HCT116 (cell line): ENCODE measurements around the gene RBM33. TPM values are rescaled to one million over a fixed set of nuclear protein-coding genes. Genes with fewer than 3 reads are reported as not detected.

ENCODE experiments used
- ATAC-seq: fragments of 200-7000 bp; cut with Tn5 transposase; 2 replicates; pipeline ENCODE4 v1.9.1; 2020; ENCODE audit warnings: mild to moderate bottlenecking, moderate library complexity
- BruUV-seq: library from RNA; stranded (reverse); fragments of 400-500 nt; replicated peaks from 2 replicates; lab custom pipeline; 2021; lab: Mats Ljungman, UMichigan
- CTCF ChIA-PET: fragments of 300-600 bp; sonication (Branson Sonifier 250); formaldehyde crosslinking; loops from one replicate; lab custom pipeline; 2021; ENCODE audit warnings: antibody characterized with exemption; lab: Charles Lee
- POLR2A ChIA-PET: fragments of 300-600, 350-600 bp; sonication (Branson Sonifier 250); formaldehyde crosslinking; loops from one replicate; lab custom pipeline; 2021; ENCODE audit warnings: antibody characterized with exemption; lab: Charles Lee
- RAD21 ChIA-PET, 2 experiments: fragments of 300-600 bp; sonication (Branson Sonifier 250); formaldehyde crosslinking; loops; one replicate each; lab custom pipeline; 2023; ENCODE audit warnings: low total read pairs in 2 of 2; ENCODE audit not compliant: uncharacterized antibody in 2 of 2, unreplicated experiment in 2 of 2, low non-redundant PET in 1 of 2; lab: Charles Lee
- DNase-seq: peaks from one replicate; pipeline ENCODE4 v3.0.0-alpha.2; 2010; ENCODE audit warnings: low read depth, low spot score
- H2AFZ ChIP-seq: fragments of 200-600 bp; shearing (Covaris generic), sonication (generic); 2 replicates; pipeline ENCODE4 v1.6.1; 2017; ENCODE audit warnings: low read depth, mixed run types, mixed read lengths, antibody characterized with exemption, low read length; ENCODE audit not compliant: poor library complexity, severe bottlenecking
- H3K27ac ChIP-seq: 2 replicates; pipeline ENCODE4 v1.5.1; 2012; ENCODE audit warnings: low read depth, low read length
- H3K27me3 ChIP-seq: fragments of 200-600 bp; sonication (generic); 2 replicates; pipeline ENCODE4 v1.6.1; 2016; ENCODE audit warnings: mixed run types, low read length, mixed read lengths; ENCODE audit not compliant: insufficient read depth
- H3K36me3 ChIP-seq, 2 experiments: fragments of 200-500 bp in 1 of 2; fragments of 200-600 bp in 1 of 2; sonication (Bioruptor generic) in 1 of 2; sonication (generic) in 1 of 2; 2 replicates each; pipeline versions ENCODE4 v1.5.1 to v1.6.1; 2014 to 2016; ENCODE audit warnings: low read length in 2 of 2, inconsistent platforms in 1 of 2, mixed read lengths in 1 of 2, mixed run types in 1 of 2; ENCODE audit not compliant: insufficient read depth in 2 of 2, control insufficient read depth in 1 of 2
- H3K4me1 ChIP-seq, 2 experiments: fragments of 200-600 bp in 1 of 2; sonication (generic) in 1 of 2; 2 replicates each; pipeline versions ENCODE4 v1.5.1 to v1.6.1; 2012 to 2017; ENCODE audit warnings: low read length in 2 of 2, inconsistent platforms in 1 of 2, mild to moderate bottlenecking in 1 of 2, mixed read lengths in 1 of 2, mixed run types in 1 of 2, moderate library complexity in 1 of 2; ENCODE audit not compliant: insufficient read depth in 2 of 2, control insufficient read depth in 1 of 2
- H3K4me2 ChIP-seq: fragments of 200-600 bp; sonication (generic); 2 replicates; pipeline ENCODE4 v1.6.1; 2017; ENCODE audit warnings: mixed run types, low read length, mixed read lengths
- H3K4me3 ChIP-seq, 2 experiments: fragments of 200-600 bp in 1 of 2; sonication (generic) in 1 of 2; replicated peaks in 1 of 2; 2 replicates each; pipeline ENCODE4 v1.5.1; 2011 to 2016; ENCODE audit warnings: low read length in 2 of 2, control low read depth in 1 of 2, low read depth in 1 of 2, mild to moderate bottlenecking in 1 of 2, mixed read lengths in 1 of 2, mixed run types in 1 of 2
- H3K79me2 ChIP-seq: fragments of 200-600 bp; sonication (generic); 2 replicates; pipeline ENCODE4 v1.6.1; 2017; ENCODE audit warnings: mild to moderate bottlenecking, mixed run types, low read length, moderate library complexity, mixed read lengths; ENCODE audit not compliant: insufficient read depth
- H3K9ac ChIP-seq: fragments of 200-600 bp; sonication (generic); 2 replicates; pipeline ENCODE4 v1.6.1; 2016; ENCODE audit warnings: low read length, mixed read lengths
- H3K9me2 ChIP-seq: fragments of 200-600 bp; sonication (generic), shearing (Covaris generic); 2 replicates; pipeline ENCODE4 v1.6.1; 2017; ENCODE audit warnings: mixed run types, mild to moderate bottlenecking, moderate library complexity; ENCODE audit not compliant: insufficient read depth
- H3K9me3 ChIP-seq, 2 experiments: fragments of 200-500 bp in 1 of 2; fragments of 200-600 bp in 1 of 2; sonication (Bioruptor generic) in 1 of 2; sonication (generic) in 1 of 2; 2 replicates each; pipeline ENCODE4 v1.6.1; 2014 to 2017; ENCODE audit warnings: low read length in 2 of 2, mixed read lengths in 2 of 2, inconsistent platforms in 1 of 2, low read depth in 1 of 2, mild to moderate bottlenecking in 1 of 2, mixed run types in 1 of 2, moderate library complexity in 1 of 2; ENCODE audit not compliant: control insufficient read depth in 1 of 2, insufficient read depth in 1 of 2
- H4K20me1 ChIP-seq: fragments of 200-600 bp; sonication (generic), shearing (Covaris generic); 2 replicates; pipeline ENCODE4 v1.6.1; 2017; ENCODE audit warnings: mixed run types, mild to moderate bottlenecking, moderate library complexity; ENCODE audit not compliant: insufficient read depth
- EGR1 ChIP-seq: IDR thresholded peaks from 2 replicates; pipeline ENCODE4 v1.6.1; 2012; ENCODE audit warnings: low read depth
- POLR2A ChIP-seq: IDR thresholded peaks from 2 replicates; pipeline ENCODE4 v1.7.0; 2011; ENCODE audit warnings: borderline replicate concordance; ENCODE audit not compliant: insufficient read depth, insufficient read length; ENCODE audit errors: extremely low read depth
- POLR2AphosphoS5 ChIP-seq: IDR thresholded peaks from 2 replicates; pipeline ENCODE4 v1.6.1; 2011; ENCODE audit warnings: mild to moderate bottlenecking, low read depth, low read length, moderate library complexity
- RAD21 ChIP-seq: IDR thresholded peaks from 2 replicates; pipeline ENCODE4 v1.6.1; 2012; ENCODE audit warnings: low read depth, mild to moderate bottlenecking
- SIN3A ChIP-seq: IDR thresholded peaks from 2 replicates; pipeline ENCODE4 v1.6.1; 2012; ENCODE audit warnings: low read depth
- YY1 ChIP-seq: IDR thresholded peaks from 2 replicates; pipeline ENCODE4 v1.6.1; 2011; ENCODE audit warnings: low read length, low read depth, moderate library complexity, mild to moderate bottlenecking; ENCODE audit not compliant: insufficient replicate concordance; ENCODE audit errors: extremely low read depth
- ZFX ChIP-seq: fragments of 450-650 bp; IDR thresholded peaks from 2 replicates; pipeline ENCODE4 v1.6.1; 2017
- intact Hi-C: fragments of 100-400 bp; cut with micrococcal nuclease; formaldehyde crosslinking; loops from 2 replicates; pipeline ENCODE4 v1.10.0; 2022
- total RNA-seq: library from RNA; stranded (reverse); gene quantifications from one replicate; pipeline ENCODE4 v1.2.1, GENCODE V29; 2021; ENCODE audit not compliant: unreplicated experiment
- TF ChIP-seq, protein P1 (sequence below): IDR thresholded peaks from 2 replicates; pipeline ENCODE4 v1.6.1; 2012; ENCODE audit warnings: low read depth
- TF ChIP-seq, protein P2 (sequence below), 3 experiments: fragments of 200-600 bp in 1 of 3; sonication (generic) in 1 of 3; IDR thresholded peaks in 2 of 3; conservative IDR thresholded peaks in 1 of 3; 2 replicates each; pipeline ENCODE4 v1.5.1; 2012 to 2017; ENCODE audit warnings: low read depth in 2 of 3, low read length in 2 of 3, antibody characterized with exemption in 1 of 3, borderline replicate concordance in 1 of 3, control low read depth in 1 of 3, mild to moderate bottlenecking in 1 of 3, mixed read lengths in 1 of 3, mixed run types in 1 of 3, moderate library complexity in 1 of 3; ENCODE audit not compliant: insufficient read depth in 1 of 3
- TF ChIP-seq, protein P3 (sequence below): IDR thresholded peaks from 2 replicates; pipeline ENCODE4 v1.6.1; 2012

The RBM33 gene
- total RNA-seq, 1 experiment from 2014 or later = 64.3 TPM

DNA sequence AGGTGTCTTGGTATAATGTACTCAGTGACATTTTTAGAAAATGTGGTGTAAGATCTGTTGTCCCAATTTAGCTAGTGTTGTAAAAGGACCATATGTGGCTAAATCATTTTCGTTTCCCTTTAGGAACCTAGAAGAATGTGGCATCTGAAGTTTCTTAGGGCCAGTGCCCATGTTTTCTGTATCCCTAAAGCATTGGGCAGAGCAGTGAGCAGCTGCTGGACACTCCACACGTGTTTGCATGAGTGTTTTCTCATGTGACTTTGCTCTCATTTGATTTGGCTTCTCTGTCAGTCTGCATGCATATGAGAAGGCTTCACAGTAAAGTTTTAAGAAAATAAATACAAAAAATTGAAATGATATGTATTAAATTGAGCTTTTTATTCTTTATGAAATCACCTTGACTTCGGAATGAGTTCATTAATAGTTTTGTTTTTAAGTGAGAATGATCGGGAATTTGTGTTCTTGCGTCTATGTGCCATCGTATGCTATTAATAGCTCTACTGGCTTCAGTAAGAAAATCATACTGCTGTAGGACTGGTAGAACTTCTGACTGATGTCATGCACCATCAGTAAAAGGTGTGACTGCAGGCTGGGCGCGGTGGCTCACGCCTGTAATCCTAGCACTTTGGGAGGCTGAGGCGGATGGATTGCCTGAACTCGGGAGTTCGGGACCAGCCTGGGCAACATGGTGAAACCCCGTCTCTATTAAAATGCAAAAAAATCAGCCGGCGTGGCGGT is 61.3 kb downstream of the RBM33 start:
- peaks cover 22% of the 10 kb centered on the region for H3K79me2 ChIP-seq
- H3K4me1 ChIP-seq = peaks cover 0 to 5% of the 10 kb centered on the region in 2 experiments; a peak in 1 of 4 replicates
- H3K9me2 ChIP-seq = no peaks in the 10 kb centered on the region
- no peak overlapping the region for H3K9ac ChIP-seq
- CTCF ChIA-PET = interaction anchor here (1.3 kb wide), 1 partner anchor 107 kb away, joined by 3 read pairs; no protein-coding TSS in a partner anchor
- H3K36me3 ChIP-seq = peaks cover 15 to 32% of the 10 kb centered on the region in 2 experiments; a peak in 3 of 4 replicates
- POLR2A ChIA-PET = no interaction called here
- RAD21 ChIA-PET = no interaction called here
- intact Hi-C loops = no loop called here
- H3K27ac ChIP-seq = no peak overlapping the region
- no peak overlapping the region for H3K4me3 ChIP-seq
- no peak for TF ChIP-seq POLR2A
- TF ChIP-seq, protein P1, sequence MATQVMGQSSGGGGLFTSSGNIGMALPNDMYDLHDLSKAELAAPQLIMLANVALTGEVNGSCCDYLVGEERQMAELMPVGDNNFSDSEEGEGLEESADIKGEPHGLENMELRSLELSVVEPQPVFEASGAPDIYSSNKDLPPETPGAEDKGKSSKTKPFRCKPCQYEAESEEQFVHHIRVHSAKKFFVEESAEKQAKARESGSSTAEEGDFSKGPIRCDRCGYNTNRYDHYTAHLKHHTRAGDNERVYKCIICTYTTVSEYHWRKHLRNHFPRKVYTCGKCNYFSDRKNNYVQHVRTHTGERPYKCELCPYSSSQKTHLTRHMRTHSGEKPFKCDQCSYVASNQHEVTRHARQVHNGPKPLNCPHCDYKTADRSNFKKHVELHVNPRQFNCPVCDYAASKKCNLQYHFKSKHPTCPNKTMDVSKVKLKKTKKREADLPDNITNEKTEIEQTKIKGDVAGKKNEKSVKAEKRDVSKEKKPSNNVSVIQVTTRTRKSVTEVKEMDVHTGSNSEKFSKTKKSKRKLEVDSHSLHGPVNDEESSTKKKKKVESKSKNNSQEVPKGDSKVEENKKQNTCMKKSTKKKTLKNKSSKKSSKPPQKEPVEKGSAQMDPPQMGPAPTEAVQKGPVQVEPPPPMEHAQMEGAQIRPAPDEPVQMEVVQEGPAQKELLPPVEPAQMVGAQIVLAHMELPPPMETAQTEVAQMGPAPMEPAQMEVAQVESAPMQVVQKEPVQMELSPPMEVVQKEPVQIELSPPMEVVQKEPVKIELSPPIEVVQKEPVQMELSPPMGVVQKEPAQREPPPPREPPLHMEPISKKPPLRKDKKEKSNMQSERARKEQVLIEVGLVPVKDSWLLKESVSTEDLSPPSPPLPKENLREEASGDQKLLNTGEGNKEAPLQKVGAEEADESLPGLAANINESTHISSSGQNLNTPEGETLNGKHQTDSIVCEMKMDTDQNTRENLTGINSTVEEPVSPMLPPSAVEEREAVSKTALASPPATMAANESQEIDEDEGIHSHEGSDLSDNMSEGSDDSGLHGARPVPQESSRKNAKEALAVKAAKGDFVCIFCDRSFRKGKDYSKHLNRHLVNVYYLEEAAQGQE = no peak
- TF ChIP-seq, protein P2, sequence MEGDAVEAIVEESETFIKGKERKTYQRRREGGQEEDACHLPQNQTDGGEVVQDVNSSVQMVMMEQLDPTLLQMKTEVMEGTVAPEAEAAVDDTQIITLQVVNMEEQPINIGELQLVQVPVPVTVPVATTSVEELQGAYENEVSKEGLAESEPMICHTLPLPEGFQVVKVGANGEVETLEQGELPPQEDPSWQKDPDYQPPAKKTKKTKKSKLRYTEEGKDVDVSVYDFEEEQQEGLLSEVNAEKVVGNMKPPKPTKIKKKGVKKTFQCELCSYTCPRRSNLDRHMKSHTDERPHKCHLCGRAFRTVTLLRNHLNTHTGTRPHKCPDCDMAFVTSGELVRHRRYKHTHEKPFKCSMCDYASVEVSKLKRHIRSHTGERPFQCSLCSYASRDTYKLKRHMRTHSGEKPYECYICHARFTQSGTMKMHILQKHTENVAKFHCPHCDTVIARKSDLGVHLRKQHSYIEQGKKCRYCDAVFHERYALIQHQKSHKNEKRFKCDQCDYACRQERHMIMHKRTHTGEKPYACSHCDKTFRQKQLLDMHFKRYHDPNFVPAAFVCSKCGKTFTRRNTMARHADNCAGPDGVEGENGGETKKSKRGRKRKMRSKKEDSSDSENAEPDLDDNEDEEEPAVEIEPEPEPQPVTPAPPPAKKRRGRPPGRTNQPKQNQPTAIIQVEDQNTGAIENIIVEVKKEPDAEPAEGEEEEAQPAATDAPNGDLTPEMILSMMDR (IDR thresholded peaks at IDR 0.05 in 2 of 3, conservative IDR thresholded peaks at IDR 0.05 in 1 of 3; ENCODE audit: borderline replicate concordance in 1 of 3, insufficient read depth in 1 of 3, low read depth in 2 of 3, low read length in 2 of 3) = no peak
- no peak for TF ChIP-seq EGR1
- TF ChIP-seq RAD21 = no peak
- TF ChIP-seq, protein P3, sequence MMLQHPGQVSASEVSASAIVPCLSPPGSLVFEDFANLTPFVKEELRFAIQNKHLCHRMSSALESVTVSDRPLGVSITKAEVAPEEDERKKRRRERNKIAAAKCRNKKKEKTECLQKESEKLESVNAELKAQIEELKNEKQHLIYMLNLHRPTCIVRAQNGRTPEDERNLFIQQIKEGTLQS = no peak
- TF ChIP-seq YY1 = no peak
- TF ChIP-seq POLR2AphosphoS5 = no peak
- no peak for TF ChIP-seq SIN3A
- no peak for TF ChIP-seq ZFX
- TF ChIP-seq, all 23 proteins: peak for 0
- BruUV-seq = no TSS peak
- DNase-seq (no peak), ATAC-seq (no peak)
- H4K20me1 ChIP-seq = no peaks in the 10 kb centered on the region; the same call in 1 of the 2 replicates
- H3K9me3 ChIP-seq = no peaks in the 10 kb centered on the region
- H3K27me3 ChIP-seq = no peaks in the 10 kb centered on the region
- H3K4me2 ChIP-seq = no peak overlapping the region
- H2AFZ ChIP-seq = no peak overlapping the region
